ENCODE measurements around the gene GPR89B. TPM values are rescaled to one million over a fixed set of nuclear protein-coding genes. Genes with fewer than 3 reads are reported as not detected.

GPR89B gene
- total and polyA plus RNA-seq, 2 of the 8 experiments (the other 6 are each of a cell fraction or from before 2014, with no cell fraction given), result 19.5 to 32.5 TPM

DNA sequence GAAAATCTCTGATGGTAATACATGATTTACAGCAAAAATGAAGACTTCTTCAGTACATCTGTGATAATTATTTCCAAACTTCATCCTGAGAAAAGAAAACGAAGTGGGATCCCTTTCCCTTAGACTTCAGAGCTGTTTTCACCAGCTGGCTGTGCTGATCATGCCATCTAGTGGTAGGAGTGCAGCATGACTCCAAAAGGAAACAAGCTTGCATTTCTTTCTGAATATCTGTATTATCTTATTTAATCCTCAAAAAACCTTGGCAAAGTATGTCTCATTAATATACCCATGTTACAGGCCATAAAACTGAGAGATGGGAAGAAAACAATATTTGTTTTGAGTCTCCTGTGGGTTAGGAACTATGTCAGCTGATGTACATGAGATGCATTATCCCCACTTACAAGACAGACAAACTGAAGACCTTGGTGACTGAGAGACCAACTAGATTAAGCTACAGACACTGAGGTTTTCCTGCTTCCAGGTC lies 35.4 kb upstream of the GPR89B start (continued):
- TF ChIP-seq, protein P1, sequence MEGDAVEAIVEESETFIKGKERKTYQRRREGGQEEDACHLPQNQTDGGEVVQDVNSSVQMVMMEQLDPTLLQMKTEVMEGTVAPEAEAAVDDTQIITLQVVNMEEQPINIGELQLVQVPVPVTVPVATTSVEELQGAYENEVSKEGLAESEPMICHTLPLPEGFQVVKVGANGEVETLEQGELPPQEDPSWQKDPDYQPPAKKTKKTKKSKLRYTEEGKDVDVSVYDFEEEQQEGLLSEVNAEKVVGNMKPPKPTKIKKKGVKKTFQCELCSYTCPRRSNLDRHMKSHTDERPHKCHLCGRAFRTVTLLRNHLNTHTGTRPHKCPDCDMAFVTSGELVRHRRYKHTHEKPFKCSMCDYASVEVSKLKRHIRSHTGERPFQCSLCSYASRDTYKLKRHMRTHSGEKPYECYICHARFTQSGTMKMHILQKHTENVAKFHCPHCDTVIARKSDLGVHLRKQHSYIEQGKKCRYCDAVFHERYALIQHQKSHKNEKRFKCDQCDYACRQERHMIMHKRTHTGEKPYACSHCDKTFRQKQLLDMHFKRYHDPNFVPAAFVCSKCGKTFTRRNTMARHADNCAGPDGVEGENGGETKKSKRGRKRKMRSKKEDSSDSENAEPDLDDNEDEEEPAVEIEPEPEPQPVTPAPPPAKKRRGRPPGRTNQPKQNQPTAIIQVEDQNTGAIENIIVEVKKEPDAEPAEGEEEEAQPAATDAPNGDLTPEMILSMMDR (IDR thresholded peaks at IDR 0.05; ENCODE audit: control extremely low read depth in 1 of 3, insufficient read depth in 1 of 3, low read depth in 1 of 3, low read length in 3 of 3), result peak; percentile 23 to 93 (median 82)
- no peak for TF ChIP-seq SP1 (IDR thresholded peaks at IDR 0.05; ENCODE audit: low read depth, low read length)
